H9 (cell line): ENCODE data around the gene IL25. TPM values are rescaled to one million over a fixed set of nuclear protein-coding genes. Genes with fewer than 3 reads are reported as not detected.

ENCODE experiments used
- DNase-seq: peaks from one replicate; pipeline ENCODE4 v3.0.0-alpha.2; 2017
- H2AFZ ChIP-seq: one replicate; pipeline ENCODE4 v1.6.1; 2013; ENCODE audit warnings: mild to moderate bottlenecking, low read length, control low read depth, moderate library complexity
- H2AK5ac ChIP-seq: 2 replicates; pipeline ENCODE4 v1.6.1; 2013; ENCODE audit warnings: low read length, control low read depth, mixed read lengths; ENCODE audit not compliant: insufficient read length
- H2BK120ac ChIP-seq: one replicate; pipeline ENCODE4 v1.6.1; 2013; ENCODE audit warnings: low read depth, mild to moderate bottlenecking, low read length, control low read depth, inconsistent platforms; ENCODE audit not compliant: poor library complexity, severe bottlenecking
- H2BK12ac ChIP-seq: 2 replicates; pipeline ENCODE4 v1.6.1; 2013; ENCODE audit warnings: low read length, control low read depth, mixed read lengths, low read depth; ENCODE audit not compliant: insufficient read length
- H2BK15ac ChIP-seq: 2 replicates; pipeline ENCODE4 v1.6.1; 2013; ENCODE audit warnings: low read depth, low read length, control low read depth
- H2BK20ac ChIP-seq: one replicate; pipeline ENCODE4 v1.6.1; 2013; ENCODE audit warnings: low read depth, mild to moderate bottlenecking, low read length, control low read depth, inconsistent platforms; ENCODE audit not compliant: poor library complexity, severe bottlenecking
- H2BK5ac ChIP-seq: 2 replicates; pipeline ENCODE4 v1.6.1; 2013; ENCODE audit warnings: low read length, control low read depth, mixed read lengths; ENCODE audit not compliant: insufficient read length
- H3K14ac ChIP-seq: 2 replicates; pipeline ENCODE4 v1.6.1; 2013; ENCODE audit warnings: low read length, control low read depth; ENCODE audit not compliant: insufficient read depth
- H3K18ac ChIP-seq: 2 replicates; pipeline ENCODE4 v1.6.1; 2013; ENCODE audit warnings: low read depth, mild to moderate bottlenecking, mixed read lengths, low read length, control low read depth; ENCODE audit not compliant: insufficient read length
- H3K23ac ChIP-seq: 2 replicates; pipeline ENCODE4 v1.6.1; 2013; ENCODE audit warnings: low read length, control low read depth, mixed read lengths, low read depth; ENCODE audit not compliant: insufficient read length
- H3K23me2 ChIP-seq: 2 replicates; pipeline ENCODE4 v1.6.1; 2013; ENCODE audit warnings: low read depth, mild to moderate bottlenecking, mixed read lengths, low read length, control low read depth; ENCODE audit not compliant: insufficient read length, poor library complexity, severe bottlenecking
- H3K27ac ChIP-seq: 2 replicates; pipeline ENCODE4 v1.5.1; 2013; ENCODE audit warnings: low read length, control low read depth, mixed read lengths, low read depth; ENCODE audit not compliant: insufficient read length
- H3K27me3 ChIP-seq: 2 replicates; pipeline ENCODE4 v1.6.1; 2013; ENCODE audit warnings: low read length, control low read depth, inconsistent platforms; ENCODE audit not compliant: insufficient read depth
- H3K4ac ChIP-seq: 2 replicates; pipeline ENCODE4 v1.6.1; 2013; ENCODE audit warnings: low read depth, mild to moderate bottlenecking, control low read depth, inconsistent platforms, low read length, moderate library complexity
- H3K4me1 ChIP-seq: 2 replicates; pipeline ENCODE4 v1.6.1; 2013; ENCODE audit warnings: low read length, control low read depth, inconsistent platforms; ENCODE audit not compliant: insufficient read depth
- H3K4me2 ChIP-seq: 2 replicates; pipeline ENCODE4 v1.6.1; 2013; ENCODE audit warnings: low read length, control low read depth, mixed read lengths; ENCODE audit not compliant: insufficient read length, insufficient read depth
- H3K56ac ChIP-seq: 2 replicates; pipeline ENCODE4 v1.6.1; 2013; ENCODE audit warnings: low read depth, mild to moderate bottlenecking, mixed read lengths, low read length, control low read depth; ENCODE audit not compliant: insufficient read length
- H3K79me1 ChIP-seq: 2 replicates; pipeline ENCODE4 v1.6.1; 2013; ENCODE audit warnings: low read depth, mild to moderate bottlenecking, moderate library complexity, low read length, control low read depth, inconsistent platforms; ENCODE audit not compliant: insufficient read depth, poor library complexity, severe bottlenecking
- H3K79me2 ChIP-seq: 2 replicates; pipeline ENCODE4 v1.6.1; 2013; ENCODE audit warnings: low read length, control low read depth, inconsistent platforms; ENCODE audit not compliant: insufficient read depth
- H3K9ac ChIP-seq: 2 replicates; pipeline ENCODE4 v1.6.1; 2013; ENCODE audit warnings: low read length, control low read depth, mixed read lengths; ENCODE audit not compliant: insufficient read length; ENCODE audit errors: extremely low read depth
- H3K9me3 ChIP-seq: one replicate; pipeline ENCODE4 v1.6.1; 2013; ENCODE audit warnings: low read depth, low read length, inconsistent platforms; ENCODE audit not compliant: control insufficient read depth
- H3T11ph ChIP-seq: one replicate; pipeline ENCODE4 v1.6.1; 2013; ENCODE audit warnings: mild to moderate bottlenecking, low read length, control low read depth, inconsistent platforms
- H4K20me1 ChIP-seq: one replicate; pipeline ENCODE4 v1.6.1; 2013; ENCODE audit not compliant: control insufficient read depth, insufficient read length, insufficient read depth
- H4K5ac ChIP-seq: 2 replicates; pipeline ENCODE4 v1.6.1; 2013; ENCODE audit warnings: low read depth, mild to moderate bottlenecking, mixed read lengths, low read length, control low read depth; ENCODE audit not compliant: insufficient read length
- H4K8ac ChIP-seq: replicated peaks from 2 replicates; pipeline ENCODE4 v1.6.1; 2013; ENCODE audit warnings: low read length, control low read depth, mixed read lengths, low read depth; ENCODE audit not compliant: insufficient read length
- H4K91ac ChIP-seq: 2 replicates; pipeline ENCODE4 v1.6.1; 2013; ENCODE audit warnings: low read depth, mild to moderate bottlenecking, moderate library complexity, mixed read lengths, low read length, control low read depth; ENCODE audit not compliant: insufficient read length
- H3K27ac Mint-ChIP-seq, 3 experiments: 2 replicates in 2 of 3; 3 replicates in 1 of 3; pipeline ENCODE4 v1.8.0; 2020 to 2021; ENCODE audit warnings: mixed read lengths in 3 of 3, mild to moderate bottlenecking in 1 of 3, moderate library complexity in 1 of 3
- H3K27me3 Mint-ChIP-seq: 2 replicates; pipeline ENCODE4 v1.8.0; 2021; ENCODE audit warnings: low read depth, mild to moderate bottlenecking, moderate library complexity, mixed read lengths
- H3K36me3 Mint-ChIP-seq, 3 experiments: 2 replicates in 2 of 3; 3 replicates in 1 of 3; pipeline ENCODE4 v1.8.0; 2020 to 2021; ENCODE audit warnings: low read depth in 3 of 3, mixed read lengths in 3 of 3; ENCODE audit not compliant: insufficient read depth in 1 of 3
- H3K4me1 Mint-ChIP-seq, 2 experiments: 2 replicates each; pipeline ENCODE4 v1.8.0; 2020; ENCODE audit warnings: mixed read lengths in 2 of 2
- H3K4me3 Mint-ChIP-seq, 2 experiments: 2 replicates in 1 of 2; 3 replicates in 1 of 2; pipeline ENCODE4 v1.8.0; 2020 to 2021; ENCODE audit warnings: mild to moderate bottlenecking in 2 of 2, mixed read lengths in 2 of 2, moderate library complexity in 1 of 2
- H3K9me3 Mint-ChIP-seq, 2 experiments: 2 replicates in 1 of 2; 3 replicates in 1 of 2; pipeline ENCODE4 v1.8.0; 2020; ENCODE audit warnings: mild to moderate bottlenecking in 2 of 2, mixed read lengths in 2 of 2, moderate library complexity in 1 of 2
- CTCF ChIP-seq: fragments of 200-600 bp; sonication (generic); conservative IDR thresholded peaks from 3 replicates; pipeline ENCODE4 v1.8.0; 2021; ENCODE audit warnings: antibody characterized with exemption, mild to moderate bottlenecking
- WGBS: extraction: QIAGEN DNeasy Blood & Tissue Kit; methylation state at CpG from one replicate; pipeline ENCODE4 v1.1.7; 2013; ENCODE audit warnings: missing lambda C conversion rate, low lambda C conversion rate, mixed read lengths; ENCODE audit not compliant: insufficient read length; ENCODE audit errors: extremely low coverage; 5-methylcytosine and 5-hydroxymethylcytosine counted together
- total RNA-seq: library from RNA; stranded (reverse); gene quantifications from 2 replicates; pipeline ENCODE4 v1.2.1, GENCODE V29; 2021

Gene IL25
- total RNA-seq, 1 experiment from 2014 or later, result not detected

GRCh38 chr14:23361763-23362162 is 10.8 kb upstream of the IL25 start:
- peaks cover 21 to 49% (median 35%) of the 10 kb centered on the region in 3 experiments for H3K36me3 Mint-ChIP-seq
- no peaks in the 10 kb centered on the region; a peak in 1 of 5 replicates for H3K9me3 Mint-ChIP-seq
- no peak overlapping the region; a peak in 1 of 5 replicates for H3K4me3 Mint-ChIP-seq
- Histone ChIP-seq H3K23me2 (peaks cover 22% of the 10 kb centered on the region), H2BK120ac (no peak overlapping the region), H3K4me1 (peaks cover 4% of the 10 kb centered on the region; the same call in 1 of the 2 replicates), H3K9me3 (no peaks in the 10 kb centered on the region), H2AK5ac (no peak overlapping the region), H3K4me2 (no peak overlapping the region), H3T11ph (no peak overlapping the region), H2BK5ac (no peak overlapping the region), H2BK15ac (no peak overlapping the region), H3K27me3 (no peaks in the 10 kb centered on the region), H3K79me1 (no peaks in the 10 kb centered on the region), H2BK20ac (no peak overlapping the region), H3K56ac (no peak overlapping the region), H3K14ac (no peak overlapping the region), H3K4ac (no peak overlapping the region), H4K8ac (no peak overlapping the region), H3K9ac (no peak overlapping the region), H4K91ac (no peak overlapping the region), H3K27ac (no peak overlapping the region), H2AFZ (no peak overlapping the region), H3K79me2 (no peaks in the 10 kb centered on the region), H3K18ac (no peak overlapping the region), H4K5ac (no peak overlapping the region), H4K20me1 (no peaks in the 10 kb centered on the region), H3K23ac (no peak overlapping the region), H2BK12ac (no peak overlapping the region)
- H3K4me1 Mint-ChIP-seq, result peaks cover 26 to 31% of the 10 kb centered on the region in 2 experiments
- H3K27me3 Mint-ChIP-seq, result peaks cover 5% of the 10 kb centered on the region; the same call in 1 of the 2 replicates
- no CpG with 5 or more reads among the region's 6 CpGs for WGBS
- TF ChIP-seq CTCF, result no peak
- H3K27ac Mint-ChIP-seq, result no peak overlapping the region
- no peak for DNase-seq
